Upper lobe of left lung (tissue), 6 donors: ENCODE data around the gene LSM5. TPM values are rescaled to one million over a fixed set of nuclear protein-coding genes. Genes with fewer than 3 reads are reported as not detected.
A peak's percentile ranks its signal among the peaks of the same experiment; 100 is the strongest.
"Not testable (repeated sequence)": the region's sequence is repeated elsewhere in the genome, so short reads cannot be mapped to it uniquely, and the experiment has no call there.

ENCODE experiments used
- ATAC-seq, 2 donors: fragments of 200-7000 bp; cut with Tn5 transposase; one replicate each; pipeline ENCODE4 v1.9.1; 2022; ENCODE audit warnings: mild to moderate bottlenecking in 2 of 2, moderate library complexity in 2 of 2; ENCODE audit not compliant: low FRiP score in 2 of 2
- DNase-seq, 2 donors: peaks; one replicate each; pipeline ENCODE4 v3.0.0-alpha.2; 2019 to 2020
- H3K27ac ChIP-seq, 4 donors: fragments of 200-600 bp; sonication (generic); one replicate each; pipeline ENCODE4 v1.5.1; 2016 to 2019
- H3K27me3 ChIP-seq, 4 donors: fragments of 200-600 bp; sonication (generic); one replicate each; pipeline ENCODE4 v1.5.1; 2017 to 2019
- H3K36me3 ChIP-seq, 4 donors: fragments of 200-600 bp; sonication (generic); one replicate each; pipeline ENCODE4 v1.5.1; 2016 to 2019
- H3K4me1 ChIP-seq, 4 donors: fragments of 200-600 bp; sonication (generic); one replicate each; pipeline ENCODE4 v1.5.1; 2018 to 2019
- H3K4me3 ChIP-seq, 4 donors: fragments of 200-600 bp; sonication (generic); one replicate each; pipeline ENCODE4 v1.5.1; 2017 to 2019; ENCODE audit warnings: mild to moderate bottlenecking in 2 of 4, moderate library complexity in 1 of 4
- H3K9me3 ChIP-seq, 4 donors: fragments of 200-600 bp; sonication (generic); one replicate each; pipeline ENCODE4 v1.5.1; 2018 to 2019
- CTCF ChIP-seq, 6 experiments: fragments of 450-650 bp in 4 of 6; fragments of 200-600 bp in 2 of 6; sonication (generic) in 2 of 6; IDR thresholded peaks; one replicate each; pipeline ENCODE4 v1.5.1; 2016 to 2019; ENCODE audit warnings: antibody characterized with exemption in 6 of 6
- EP300 ChIP-seq, 4 donors: sonication (generic); formaldehyde crosslinking; IDR thresholded peaks; one replicate each; pipeline ENCODE4 v1.5.1; 2017; ENCODE audit warnings: antibody characterized with exemption in 4 of 4, control low read depth in 2 of 4
- POLR2A ChIP-seq, 4 donors: fragments of 450-650 bp; IDR thresholded peaks; one replicate each; pipeline ENCODE4 v1.5.1; 2016 to 2017; ENCODE audit warnings: antibody characterized with exemption in 4 of 4, mild to moderate bottlenecking in 2 of 4
- POLR2AphosphoS5 ChIP-seq, 2 donors: sonication (generic); formaldehyde crosslinking; IDR thresholded peaks; one replicate each; pipeline ENCODE4 v1.5.1; 2017; ENCODE audit warnings: antibody characterized with exemption in 2 of 2
- WGBS, 2 donors: methylation state at CpG; one replicate each; pipeline ENCODE4 v1.1.5; 2017 to 2018; 5-methylcytosine and 5-hydroxymethylcytosine counted together
- total RNA-seq, 6 donors: library from RNA; depleted of rRNA in 4 of 6; stranded (reverse); fragments of >200 nt in 4 of 6; gene quantifications; one replicate each; pipeline versions ENCODE4 v1.1.0 to v1.2.1, GENCODE V29; 2016 to 2021
- donor health status: DM: no; HTN: no; CAD: no; lungs with moderate emphysema.
- donor health status: DM: no; HTN: yes; CAD: no; lungs with severe emphysema.

The LSM5 gene
- total RNA-seq, 6 donors from 2014 or later: 2.1 to 26.4 (median 13.8) TPM

GRCh38 chr7:32500922-32501341 is 10.8 kb upstream of the LSM5 start:
- 38 to 46% methylated on average over 1 of the region's 1 CpG for WGBS, 2 donors
- Histone ChIP-seq H3K36me3 (no peaks in the 10 kb centered on the region), H3K27me3 (no peaks in the 10 kb centered on the region), H3K4me1 (peaks cover 28 to 45% (median 37%) of the 10 kb centered on the region in 4 donors), H3K4me3 (no peak overlapping the region), H3K27ac (peak overlapping the region in 3 of 4 donors; percentile 13 to 65 (median 31)), H3K9me3 (no peaks in the 10 kb centered on the region)
- ATAC-seq (peak in 1 of 2 donors; percentile 68), DNase-seq (no peak)
- no peak for TF ChIP-seq POLR2AphosphoS5 (IDR thresholded peaks at IDR 0.05)

- not testable (repeated sequence) for H3K36me3 ChIP-seq, H3K4me3 ChIP-seq, DNase-seq, ATAC-seq, H3K27me3 ChIP-seq, H3K9me3 ChIP-seq
- Histone ChIP-seq H3K27ac (peak overlapping the region in 1 of 4 donors; percentile 65), H3K4me1 (peaks cover 28 to 45% (median 37%) of the 10 kb centered on the region in 4 donors)
- WGBS, 2 donors: 96 to 97% methylated on average over 1 of the region's 1 CpG
Measured at GRCh38 chr7:32500216-32500615, 10.0 kb upstream of the LSM5 start.

- not testable (repeated sequence) for H3K4me3 ChIP-seq, ATAC-seq, H3K27me3 ChIP-seq, H3K9me3 ChIP-seq, H3K36me3 ChIP-seq, DNase-seq, H3K27ac ChIP-seq
- peaks cover 28 to 45% (median 37%) of the 10 kb centered on the region in 4 donors for H3K4me1 ChIP-seq
- 90 to 92% methylated on average over 2 of the region's 2 CpGs for WGBS, 2 donors
Measured at GRCh38 chr7:32499755-32500154, 9.6 kb upstream of the LSM5 start.

- Histone ChIP-seq H3K4me1 (peaks cover 23 to 28% (median 28%) of the 10 kb centered on the region in 4 donors), H3K4me3 (peak overlapping the region; percentile 68 to 99 (median 92)), H3K9me3 (no peaks in the 10 kb centered on the region), H3K27ac (peak overlapping the region; percentile 94 to 99 (median 98)), H3K36me3 (no peaks in the 10 kb centered on the region), H3K27me3 (no peaks in the 10 kb centered on the region)
- no peak for ATAC-seq
- DNase-seq: no peak
- TF ChIP-seq EP300 (IDR thresholded peaks at IDR 0.05) (no peak), POLR2AphosphoS5 (IDR thresholded peaks at IDR 0.05) (no peak), CTCF (IDR thresholded peaks at IDR 0.05) (no peak), POLR2A (IDR thresholded peaks at IDR 0.05) (no peak)
- 5% methylated on average over 10 of the region's 10 CpGs for WGBS, 2 donors
Measured at GRCh38 chr7:32496052-32496813, 6.1 kb upstream of the LSM5 start.

- Histone ChIP-seq H3K27me3 (no peaks in the 10 kb centered on the region), H3K4me3 (peak within 1 kb of the TSS; percentile 68 to 99 (median 92)), H3K36me3 (no peaks in the 10 kb centered on the region), H3K4me1 (peaks cover 16 to 26% (median 22%) of the 10 kb centered on the region in 4 donors), H3K27ac (peak within 1 kb of the TSS; percentile 94 to 99 (median 98)), H3K9me3 (no peaks in the 10 kb centered on the region)
- 0 to 2% methylated on average over 20 to 31 of the region's 67 CpGs for WGBS, 2 donors
- TF ChIP-seq POLR2AphosphoS5 (IDR thresholded peaks at IDR 0.05) (peak; percentile 97 to 98), CTCF (IDR thresholded peaks at IDR 0.05) (peak in 2 of 6 experiments; percentile 7 to 11), EP300 (IDR thresholded peaks at IDR 0.05) (peak in 1 of 4 donors; percentile 73), POLR2A (IDR thresholded peaks at IDR 0.05) (peak in 3 of 4 donors; percentile 62 to 96 (median 92))
- DNase-seq: peak; percentile 99
- peak; percentile 99 to 100 for ATAC-seq
Measured at GRCh38 chr7:32495298-32496051, 5.3 kb upstream of the LSM5 start, which contains the start of gene AVL9. Gene AVL9 (plus strand): TSS chr7:32495489. CDS start chr7:32495710, 221 bp downstream.

GRCh38 chr7:32494946-32495297 is 4.7 kb upstream of the LSM5 start:
- H3K36me3 ChIP-seq: no peaks in the 10 kb centered on the region
- 1 to 2% methylated on average over 11 to 14 of the region's 14 CpGs for WGBS, 2 donors
- peaks cover 14 to 25% (median 21%) of the 10 kb centered on the region in 4 donors for H3K4me1 ChIP-seq
- DNase-seq (no peak), ATAC-seq (peak in 1 of 2 donors; percentile 14)
- no peaks in the 10 kb centered on the region for H3K27me3 ChIP-seq
- no peak for TF ChIP-seq POLR2A (IDR thresholded peaks at IDR 0.05)
- no peak for TF ChIP-seq EP300 (IDR thresholded peaks at IDR 0.05)
- no peak for TF ChIP-seq POLR2AphosphoS5 (IDR thresholded peaks at IDR 0.05)
- no peak for TF ChIP-seq CTCF (IDR thresholded peaks at IDR 0.05)
- H3K9me3 ChIP-seq: no peaks in the 10 kb centered on the region
- peak overlapping the region; percentile 19 to 95 (median 79) for H3K4me3 ChIP-seq
- peak overlapping the region; percentile 94 to 99 (median 98) for H3K27ac ChIP-seq
